Chondrocyte (in vitro differentiated cells): ENCODE measurements around the gene ATP5PO. TPM values are rescaled to one million over a fixed set of nuclear protein-coding genes. Genes with fewer than 3 reads are reported as not detected.

Experiments used
- DNase-seq: peaks from one replicate; pipeline ENCODE4 v3.0.0; 2021; ENCODE audit warnings: mixed read lengths, low spot score
- H3K27ac Mint-ChIP-seq: one replicate; pipeline ENCODE4 v1.8.0; 2021; ENCODE audit warnings: mild to moderate bottlenecking, moderate library complexity, mixed read lengths; ENCODE audit not compliant: unreplicated experiment
- H3K27me3 Mint-ChIP-seq: 2 replicates; pipeline ENCODE4 v1.8.0; 2021; ENCODE audit warnings: low read depth, mixed read lengths
- H3K36me3 Mint-ChIP-seq: 2 replicates; pipeline ENCODE4 v1.8.0; 2021; ENCODE audit warnings: low read depth, mixed read lengths
- H3K4me1 Mint-ChIP-seq: 2 replicates; pipeline ENCODE4 v1.8.0; 2021; ENCODE audit warnings: low read depth, mild to moderate bottlenecking, mixed read lengths
- H3K4me3 Mint-ChIP-seq: one replicate; pipeline ENCODE4 v1.8.0; 2021; ENCODE audit warnings: mild to moderate bottlenecking, moderate library complexity, mixed read lengths; ENCODE audit not compliant: unreplicated experiment
- H3K9me3 Mint-ChIP-seq: 2 replicates; pipeline ENCODE4 v1.8.0; 2021; ENCODE audit warnings: low read depth, mixed read lengths
- total RNA-seq: library from RNA; stranded (reverse); gene quantifications from 3 replicates; pipeline ENCODE4 v1.2.1, GENCODE V29; 2021
- TF ChIP-seq, protein P1 (sequence below): fragments of 200-600 bp; sonication (generic); IDR thresholded peaks from 2 replicates; pipeline ENCODE4 v1.5.0; 2021; ENCODE audit warnings: antibody characterized with exemption, mild to moderate bottlenecking, moderate library complexity

ATP5PO gene
- total RNA-seq, 1 donor from 2014 or later: 129 TPM

DNA sequence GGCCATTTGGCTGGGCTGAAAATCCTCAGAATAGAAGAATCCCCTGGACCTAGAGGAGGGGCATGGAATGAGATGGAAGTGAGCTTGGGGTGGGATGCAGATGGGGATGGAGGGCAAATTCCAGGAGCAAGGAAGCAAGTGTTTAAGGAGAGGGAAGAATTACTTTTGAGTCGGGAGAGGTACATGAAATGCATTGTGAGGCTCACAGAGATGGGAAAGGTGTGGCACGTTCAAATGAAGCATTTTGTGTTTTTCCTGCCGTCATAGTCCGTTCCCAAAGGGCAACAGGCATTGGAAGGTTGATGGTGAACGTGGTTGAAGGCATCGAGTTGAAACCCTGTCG is 30.5 kb downstream of the ATP5PO start:
- no peak overlapping the region for H3K27ac Mint-ChIP-seq
- H3K36me3 Mint-ChIP-seq: no peaks in the 10 kb centered on the region
- no peaks in the 10 kb centered on the region for H3K27me3 Mint-ChIP-seq
- no peak for DNase-seq
- H3K4me3 Mint-ChIP-seq: no peak overlapping the region
- no peaks in the 10 kb centered on the region for H3K9me3 Mint-ChIP-seq
- TF ChIP-seq, protein P1, sequence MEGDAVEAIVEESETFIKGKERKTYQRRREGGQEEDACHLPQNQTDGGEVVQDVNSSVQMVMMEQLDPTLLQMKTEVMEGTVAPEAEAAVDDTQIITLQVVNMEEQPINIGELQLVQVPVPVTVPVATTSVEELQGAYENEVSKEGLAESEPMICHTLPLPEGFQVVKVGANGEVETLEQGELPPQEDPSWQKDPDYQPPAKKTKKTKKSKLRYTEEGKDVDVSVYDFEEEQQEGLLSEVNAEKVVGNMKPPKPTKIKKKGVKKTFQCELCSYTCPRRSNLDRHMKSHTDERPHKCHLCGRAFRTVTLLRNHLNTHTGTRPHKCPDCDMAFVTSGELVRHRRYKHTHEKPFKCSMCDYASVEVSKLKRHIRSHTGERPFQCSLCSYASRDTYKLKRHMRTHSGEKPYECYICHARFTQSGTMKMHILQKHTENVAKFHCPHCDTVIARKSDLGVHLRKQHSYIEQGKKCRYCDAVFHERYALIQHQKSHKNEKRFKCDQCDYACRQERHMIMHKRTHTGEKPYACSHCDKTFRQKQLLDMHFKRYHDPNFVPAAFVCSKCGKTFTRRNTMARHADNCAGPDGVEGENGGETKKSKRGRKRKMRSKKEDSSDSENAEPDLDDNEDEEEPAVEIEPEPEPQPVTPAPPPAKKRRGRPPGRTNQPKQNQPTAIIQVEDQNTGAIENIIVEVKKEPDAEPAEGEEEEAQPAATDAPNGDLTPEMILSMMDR: no peak
- H3K4me1 Mint-ChIP-seq: peaks cover 25% of the 10 kb centered on the region

DNA sequence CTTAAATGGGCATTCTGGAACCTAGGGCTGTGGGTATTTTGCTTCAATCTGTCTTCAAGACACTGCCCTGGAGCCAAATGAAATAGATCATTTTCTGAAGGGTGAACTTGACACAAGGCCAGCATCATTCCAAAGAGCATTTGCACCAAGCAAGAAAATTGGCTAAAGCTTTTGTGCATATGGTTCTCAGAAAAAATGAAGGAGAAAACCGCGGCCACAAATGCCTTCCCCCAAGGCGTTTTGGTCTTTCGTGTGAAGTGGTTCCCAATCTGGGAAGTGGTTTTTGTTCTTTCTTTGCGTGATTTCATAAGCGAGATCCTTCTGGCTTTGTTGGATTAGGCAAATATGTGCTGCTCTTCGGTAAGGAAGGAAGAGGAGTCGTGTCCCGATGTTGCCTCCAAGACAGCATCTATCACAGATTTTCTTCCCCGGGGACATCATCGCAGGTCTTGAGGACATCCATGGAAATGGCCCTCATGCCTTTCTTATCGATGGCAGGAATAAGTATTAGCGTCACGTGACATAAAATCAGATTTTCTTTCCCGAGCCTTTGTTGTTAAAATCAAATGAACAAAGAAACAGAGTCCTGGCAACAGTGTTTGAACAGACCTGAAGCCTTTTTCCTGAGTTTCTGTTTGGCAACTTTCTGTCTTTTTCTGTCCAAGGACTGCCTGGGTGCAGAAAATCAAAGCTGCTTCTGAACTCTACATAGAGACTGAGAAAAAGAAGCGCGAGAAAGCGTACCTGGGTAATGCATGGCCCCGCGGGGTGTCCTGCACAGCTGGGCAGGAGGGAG is 31.0 kb downstream of the ATP5PO start:
- TF ChIP-seq, protein P1: no peak
- H3K27me3 Mint-ChIP-seq: no peaks in the 10 kb centered on the region
- DNase-seq: no peak
- H3K27ac Mint-ChIP-seq: no peak overlapping the region
- H3K36me3 Mint-ChIP-seq: no peaks in the 10 kb centered on the region
- no peaks in the 10 kb centered on the region for H3K9me3 Mint-ChIP-seq
- no peak overlapping the region for H3K4me3 Mint-ChIP-seq
- peaks cover 25% of the 10 kb centered on the region for H3K4me1 Mint-ChIP-seq

DNA sequence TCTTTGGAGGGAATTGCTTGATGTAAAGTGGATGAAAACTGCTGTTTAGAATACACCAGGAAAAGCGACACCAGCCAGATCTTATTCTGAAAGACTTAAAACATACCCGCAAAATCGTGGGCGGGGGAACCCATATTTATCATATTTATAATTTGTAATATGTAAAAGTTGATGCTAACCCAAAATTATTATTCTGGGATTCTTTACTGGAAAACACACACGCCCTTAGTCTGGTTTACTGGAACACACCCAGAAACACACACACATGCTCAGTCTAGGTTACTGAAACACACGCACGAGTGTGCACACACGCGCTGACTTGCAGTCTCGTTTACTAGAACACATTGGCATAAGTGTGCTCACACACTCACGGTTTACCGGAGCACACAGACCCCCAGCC is 32.5 kb downstream of the ATP5PO start:
- Mint-ChIP-seq H3K27ac (no peak overlapping the region), H3K4me3 (no peak overlapping the region)
- DNase-seq: no peak

GRCh38 chr21:33881689-33882440 is 33.7 kb downstream of the ATP5PO start:
- no peaks in the 10 kb centered on the region for H3K9me3 Mint-ChIP-seq
- H3K4me1 Mint-ChIP-seq: peaks cover 34% of the 10 kb centered on the region
- no peaks in the 10 kb centered on the region for H3K27me3 Mint-ChIP-seq
- no peak overlapping the region for H3K4me3 Mint-ChIP-seq
- TF ChIP-seq, protein P1: no peak
- DNase-seq: no peak
- H3K27ac Mint-ChIP-seq: peak overlapping the region; percentile 14
- no peaks in the 10 kb centered on the region for H3K36me3 Mint-ChIP-seq

More for the DNA sequence above, 32.5 kb downstream of the ATP5PO start:
- Mint-ChIP-seq H3K27me3 (no peaks in the 10 kb centered on the region), H3K9me3 (no peaks in the 10 kb centered on the region), H3K4me1 (peaks cover 28% of the 10 kb centered on the region), H3K36me3 (no peaks in the 10 kb centered on the region)
- TF ChIP-seq, protein P1: no peak

- TF ChIP-seq, protein P1: no peak
- Mint-ChIP-seq H3K4me3 (no peak overlapping the region), H3K36me3 (no peaks in the 10 kb centered on the region), H3K9me3 (no peaks in the 10 kb centered on the region), H3K4me1 (peaks cover 34% of the 10 kb centered on the region), H3K27ac (no peak overlapping the region), H3K27me3 (peaks cover 2% of the 10 kb centered on the region)
- DNase-seq: no peak
Observed at GRCh38 chr21:33880626-33881025, 35.0 kb downstream of the ATP5PO start.
